Ammon's horn (tissue), 1 donor: ENCODE data around the gene SLC25A47.
A peak's percentile ranks its signal among the peaks of the same experiment; 100 is the strongest.

Experiments
- DNase-seq: peaks from one replicate; pipeline ENCODE4 v3.0.0-alpha.2; 2016; ENCODE audit warnings: low spot score

The SLC25A47 gene

DNA sequence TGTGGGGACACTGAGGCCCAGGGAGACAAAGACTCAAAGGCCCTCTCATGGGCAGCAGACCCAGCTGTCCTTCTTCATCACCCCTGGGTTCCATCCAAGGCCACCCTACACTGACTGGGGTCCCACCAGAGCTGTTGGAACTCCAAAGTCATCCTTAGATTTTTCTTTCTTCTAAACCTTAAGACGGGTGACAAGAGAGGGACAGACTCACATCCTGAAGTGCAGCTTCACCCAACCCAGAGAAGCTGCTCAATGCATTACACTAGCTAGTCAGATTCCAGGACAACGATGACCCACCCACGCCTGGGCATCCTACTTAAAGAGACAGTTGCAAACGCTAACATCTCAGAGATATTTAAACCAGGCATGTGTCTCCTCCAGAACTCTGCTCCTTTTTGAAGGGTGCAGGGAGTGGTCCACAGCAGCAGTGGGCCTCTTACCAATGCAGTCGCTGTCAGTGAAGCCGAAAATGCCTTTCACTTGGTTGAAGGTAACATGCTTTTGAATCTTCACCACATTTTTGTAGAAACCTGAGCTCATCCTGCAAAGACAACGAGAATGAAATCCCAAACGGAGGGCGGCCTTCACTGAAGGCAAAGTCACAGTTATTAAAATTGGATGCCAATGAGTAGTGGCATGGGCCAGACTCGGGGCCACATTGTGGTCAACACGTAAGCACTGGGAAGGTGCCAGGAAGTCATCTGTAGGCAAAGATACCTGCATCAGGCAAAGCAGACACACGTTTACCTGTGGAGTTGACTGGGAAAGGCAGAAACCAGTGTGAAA, 23.4 kb downstream of the SLC25A47 start:
- DNase-seq: no peak

DNA sequence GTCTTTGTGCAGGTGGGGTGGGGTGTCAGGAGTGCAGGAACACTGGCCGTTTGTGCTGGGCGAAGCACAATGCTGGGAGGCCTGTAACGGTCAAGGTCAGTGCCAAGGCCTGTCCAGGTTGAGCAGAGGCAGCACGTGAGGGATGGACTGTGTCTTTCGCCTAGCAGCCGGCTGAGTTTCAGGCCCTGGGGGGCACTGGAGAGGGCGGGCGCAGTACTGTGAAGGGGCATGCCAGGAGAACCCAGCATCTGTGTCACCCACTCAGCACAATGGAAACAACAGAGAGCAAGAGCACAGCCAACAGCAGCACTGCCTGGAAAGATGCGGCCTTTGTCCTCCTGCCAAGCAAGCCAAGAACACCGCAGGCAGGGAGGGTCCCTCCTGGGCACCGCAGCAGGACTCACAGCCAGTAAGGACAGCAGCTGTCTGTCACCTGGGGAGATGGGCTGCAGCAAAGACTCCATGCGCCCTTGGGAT, 25.2 kb downstream of the SLC25A47 start:
- no peak for DNase-seq

DNA sequence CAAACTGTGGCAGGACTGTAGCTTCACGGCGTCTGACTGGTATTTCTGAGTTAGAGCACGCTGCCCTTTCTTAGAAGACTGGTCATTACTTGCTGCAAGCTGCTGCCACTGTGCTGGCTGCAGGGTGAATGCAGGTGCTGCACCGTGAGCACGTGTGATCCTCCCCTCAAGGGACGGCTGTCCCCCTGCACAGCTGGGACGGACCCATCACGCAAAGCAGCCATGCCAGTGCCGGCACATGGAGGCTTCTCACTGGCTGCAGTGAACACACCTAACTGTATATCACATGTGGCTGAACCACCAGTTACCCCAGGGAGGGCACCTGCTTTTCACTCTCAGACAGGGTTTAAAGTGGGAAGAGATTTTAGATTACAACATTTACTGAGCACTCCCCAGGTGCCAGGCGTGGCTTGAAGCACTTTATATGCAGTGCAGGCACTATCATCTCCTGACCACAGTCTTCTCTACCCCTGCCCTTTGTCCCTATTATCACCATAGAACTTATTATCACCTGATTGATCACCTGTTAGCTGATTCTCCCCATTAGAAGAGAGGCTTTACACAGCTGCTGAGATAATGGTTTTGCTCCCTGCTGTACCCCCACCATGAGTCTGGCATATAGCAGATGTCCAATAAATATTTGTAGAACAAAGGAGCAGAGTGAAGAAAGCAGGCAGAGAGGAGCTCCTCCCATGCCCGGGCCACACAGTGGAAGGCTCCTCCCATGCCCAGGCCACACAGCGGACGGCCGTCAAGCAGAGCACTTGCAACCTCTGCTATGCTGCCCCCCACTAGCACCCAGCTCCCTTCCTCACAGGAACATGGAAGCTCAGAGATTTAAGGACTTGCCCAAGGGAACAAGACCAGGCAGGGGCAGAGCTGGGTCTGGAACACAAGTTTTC, 25.9 kb downstream of the SLC25A47 start:
- DNase-seq: no peak

DNA sequence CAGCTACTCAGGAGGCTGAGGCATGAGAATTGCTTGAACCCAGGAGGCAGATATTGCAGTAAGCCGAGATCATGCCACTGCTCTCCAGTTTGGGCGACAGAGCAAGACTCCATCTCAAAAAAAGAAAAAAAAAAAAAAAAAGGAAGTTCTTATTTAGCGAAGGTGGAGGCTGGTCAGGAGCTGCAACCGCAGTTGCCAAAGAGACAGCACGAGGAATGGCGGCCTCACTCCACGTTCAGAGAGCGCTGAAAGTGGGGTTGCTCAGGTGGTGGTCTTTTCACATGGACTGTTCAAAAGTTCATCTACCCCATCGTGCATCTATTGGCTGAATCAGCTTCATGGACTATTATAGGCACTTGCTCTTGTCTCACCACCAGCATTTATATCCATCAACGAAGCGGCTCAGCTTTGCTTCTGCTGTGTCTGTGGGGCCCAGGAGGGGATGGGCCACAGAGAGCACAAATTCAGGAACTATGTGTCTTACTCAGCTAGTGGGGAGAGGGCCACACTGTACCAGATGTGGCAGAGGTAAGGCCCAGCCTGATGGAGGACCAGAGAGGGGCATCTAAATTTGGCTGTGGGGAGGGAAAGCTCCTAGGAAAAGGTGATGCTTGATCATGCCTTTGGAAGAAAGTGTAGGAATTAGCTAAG, 27.3 kb downstream of the SLC25A47 start:
- DNase-seq: no peak

DNA sequence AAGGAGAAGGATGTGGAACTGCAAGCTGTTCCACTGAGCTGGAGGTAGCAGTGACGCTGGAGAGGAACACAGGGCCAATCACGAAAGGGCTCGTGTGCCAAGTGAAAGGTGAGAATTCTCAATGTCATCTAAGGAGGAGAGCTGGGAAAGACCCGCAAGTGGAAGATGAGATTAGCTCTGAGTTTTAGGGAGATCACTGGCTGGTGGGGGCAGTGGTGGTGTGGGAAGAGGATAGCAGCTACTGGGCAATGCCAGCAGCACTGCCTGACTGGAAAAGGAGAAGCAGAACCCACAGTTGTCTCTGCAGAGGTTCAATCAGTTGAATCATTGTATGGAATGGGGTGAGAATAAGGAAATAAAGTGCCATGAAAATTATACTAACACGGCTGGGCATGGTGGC, 27.8 kb downstream of the SLC25A47 start:
- no peak for DNase-seq

DNA sequence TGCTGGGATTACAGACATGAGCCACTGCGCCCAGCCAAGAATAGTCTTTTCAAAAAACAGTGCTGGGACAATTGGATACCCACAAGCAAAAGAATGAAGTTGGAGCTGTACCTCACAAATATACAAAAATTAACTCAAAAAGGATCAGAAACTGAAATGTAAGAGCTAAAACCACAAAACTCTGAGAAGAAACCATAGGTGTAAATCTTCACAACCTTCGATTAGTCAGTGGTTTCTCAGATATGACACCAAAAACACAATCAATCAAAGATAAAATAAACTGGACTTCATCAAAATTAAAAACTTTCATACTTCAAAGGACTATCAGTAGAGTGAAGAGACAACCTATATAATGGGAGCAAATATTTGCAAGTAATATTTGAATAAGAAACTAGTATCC, 35.3 kb downstream of the SLC25A47 start:
- no peak for DNase-seq

DNA sequence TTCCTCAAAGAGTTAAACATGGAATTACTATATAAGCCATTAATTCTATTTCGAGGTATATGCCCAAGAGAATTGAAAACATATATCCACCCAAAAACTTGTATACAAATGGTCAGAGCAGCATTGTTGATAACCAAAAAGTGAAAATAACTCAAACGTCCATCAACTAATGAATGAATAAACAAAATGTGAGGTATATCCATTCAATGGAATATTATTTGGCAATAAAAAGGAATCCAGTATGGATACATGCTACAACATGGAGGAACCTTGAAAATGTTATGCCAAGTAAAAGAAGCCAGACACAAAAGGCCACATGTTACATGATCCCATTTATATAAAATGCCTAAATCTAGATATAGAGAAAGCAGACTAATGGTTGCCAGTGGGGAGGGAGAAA, 36.0 kb downstream of the SLC25A47 start:
- DNase-seq: no peak

DNA sequence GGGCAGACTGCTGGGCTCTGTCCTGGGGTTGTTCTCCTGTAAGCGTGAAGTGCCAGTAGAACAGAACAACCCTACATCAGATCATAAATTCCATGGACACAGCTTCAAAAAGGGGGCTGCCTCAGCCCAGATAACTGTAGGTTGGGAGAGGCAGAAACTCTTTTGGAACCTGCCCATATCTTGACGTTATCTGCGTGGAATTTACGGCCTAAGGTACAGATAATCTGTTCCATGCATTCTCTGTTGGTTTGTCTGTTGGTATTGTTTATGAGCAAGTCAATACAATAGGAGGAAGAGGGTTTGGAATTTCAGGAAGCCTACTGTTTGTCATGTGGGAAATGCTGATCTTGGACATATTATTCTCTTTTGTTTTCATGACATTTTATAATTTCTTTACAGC, 36.7 kb downstream of the SLC25A47 start:
- no peak for DNase-seq

DNA sequence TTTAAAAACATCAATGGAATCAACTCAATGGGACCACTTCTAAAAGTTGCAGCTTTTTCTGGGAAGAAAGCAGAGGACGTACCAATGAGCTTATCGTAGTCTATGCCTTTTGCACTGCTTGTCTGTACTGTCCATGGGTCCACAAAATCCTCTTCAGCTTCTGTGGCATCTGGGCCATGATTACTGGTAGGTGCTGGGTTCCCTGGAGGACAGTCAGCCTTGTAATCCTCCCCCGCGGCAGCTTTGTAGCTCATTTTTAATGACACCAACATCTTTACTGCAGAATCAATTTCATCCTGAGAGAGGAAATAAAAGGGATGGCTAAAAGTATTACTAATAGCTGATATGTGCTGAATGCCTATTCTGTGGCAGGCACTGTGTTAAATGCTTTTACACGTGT, 38.5 kb downstream of the SLC25A47 start:
- DNase-seq: no peak

DNA sequence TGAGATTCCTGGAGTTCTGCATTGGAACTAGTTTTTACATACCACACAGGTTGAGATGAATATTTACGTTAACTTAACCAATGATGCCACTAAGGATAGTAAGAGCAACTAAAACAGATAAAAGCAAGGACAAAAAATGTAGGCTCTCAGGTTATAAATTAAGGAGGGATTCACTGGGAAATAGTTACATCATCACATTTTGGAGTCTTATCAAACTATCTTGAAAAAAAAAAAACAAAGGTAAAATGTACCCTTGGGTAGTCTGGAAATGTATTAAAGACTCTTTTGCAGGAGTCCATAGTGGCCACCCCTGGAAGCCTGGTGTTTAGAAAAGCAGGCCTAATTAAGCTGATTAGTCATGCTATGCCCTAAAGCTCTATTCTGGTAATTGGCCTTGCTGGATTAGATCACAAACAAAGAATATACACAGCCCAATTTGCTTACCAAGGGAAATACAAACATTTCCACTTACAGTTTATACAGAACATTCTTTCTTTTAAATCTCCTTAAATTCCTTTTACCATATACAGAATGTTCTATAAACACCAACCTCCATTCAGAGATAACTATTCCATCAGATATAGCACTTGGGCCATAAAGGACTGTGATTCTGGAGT, 39.3 kb downstream of the SLC25A47 start:
- no peak for DNase-seq

DNA sequence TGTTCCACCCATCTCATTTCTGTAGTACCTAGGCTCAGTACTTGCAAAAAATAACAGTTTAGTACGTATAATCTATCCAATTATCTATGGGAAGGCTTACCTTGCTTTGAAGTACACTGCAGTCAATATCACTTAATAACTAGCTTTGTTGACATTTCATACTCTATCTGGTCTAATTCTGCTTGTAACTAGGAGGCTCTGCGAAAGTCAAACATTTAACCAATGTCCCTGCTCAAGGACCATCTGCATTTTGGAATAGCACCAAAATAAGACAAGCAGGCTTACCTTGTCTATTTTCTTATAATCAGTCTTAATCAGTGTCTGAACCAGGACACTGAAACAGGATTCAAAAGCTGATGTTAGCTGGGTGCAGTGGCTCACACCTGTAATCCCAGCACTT, 39.9 kb downstream of the SLC25A47 start:
- DNase-seq: no peak

DNA sequence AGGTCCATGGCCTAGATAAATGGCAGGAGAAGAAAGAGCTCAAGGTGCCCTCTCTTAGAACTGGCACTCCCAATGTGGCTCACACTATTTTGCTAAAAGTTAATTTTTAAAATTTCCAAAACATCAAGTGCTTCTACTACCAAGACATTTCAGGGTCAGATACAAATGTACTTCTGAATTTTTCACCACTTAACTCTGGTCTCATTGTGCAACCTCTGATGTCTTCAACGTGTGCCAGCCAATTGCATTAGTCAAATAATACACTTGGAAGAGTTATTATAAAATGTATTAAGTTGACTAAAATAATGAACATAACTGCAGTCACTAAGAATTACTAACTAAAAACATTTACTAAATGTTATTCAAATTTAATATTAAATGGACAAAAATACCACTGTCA, 41.3 kb downstream of the SLC25A47 start:
- no peak for DNase-seq

DNA sequence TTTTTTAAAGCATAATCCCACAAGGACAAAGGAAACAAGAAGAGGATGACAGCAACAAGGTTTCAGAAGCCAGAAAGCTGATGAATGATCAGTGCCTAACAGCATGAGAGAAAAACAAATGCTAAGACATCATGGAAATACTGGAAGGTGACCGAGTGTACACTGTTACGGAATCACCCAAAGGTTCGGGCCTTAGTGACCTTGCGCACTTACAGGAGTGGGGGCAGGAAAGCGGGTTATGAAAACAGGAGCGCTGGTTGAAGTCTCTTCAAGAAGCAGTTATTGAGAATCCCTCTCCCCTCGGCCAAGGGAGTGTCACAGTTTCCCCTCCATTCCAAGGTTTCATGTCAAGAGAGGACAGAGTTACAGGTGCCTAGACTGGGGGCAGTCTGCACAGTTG, 42.6 kb downstream of the SLC25A47 start:
- no peak for DNase-seq

DNA sequence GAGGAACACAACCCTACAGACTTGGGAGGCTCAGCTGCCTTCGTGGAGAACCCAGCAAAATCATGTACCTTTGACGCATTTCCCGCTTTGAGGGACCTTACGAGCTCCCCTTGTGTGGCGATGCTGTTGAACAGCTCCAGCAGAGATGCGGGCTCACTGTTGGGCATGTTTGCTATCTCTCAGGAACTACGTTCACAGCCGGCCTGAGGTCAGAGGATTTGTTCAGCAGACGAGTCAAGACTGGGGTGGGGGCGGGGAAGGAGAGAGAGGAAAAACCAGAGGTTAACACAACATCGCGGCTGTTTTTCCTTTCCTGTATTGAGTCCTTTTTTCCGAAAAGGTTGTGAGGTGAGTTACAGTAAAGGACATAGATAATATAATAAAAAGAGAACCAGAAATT, 45.9 kb downstream of the SLC25A47 start:
- DNase-seq: no peak

DNA sequence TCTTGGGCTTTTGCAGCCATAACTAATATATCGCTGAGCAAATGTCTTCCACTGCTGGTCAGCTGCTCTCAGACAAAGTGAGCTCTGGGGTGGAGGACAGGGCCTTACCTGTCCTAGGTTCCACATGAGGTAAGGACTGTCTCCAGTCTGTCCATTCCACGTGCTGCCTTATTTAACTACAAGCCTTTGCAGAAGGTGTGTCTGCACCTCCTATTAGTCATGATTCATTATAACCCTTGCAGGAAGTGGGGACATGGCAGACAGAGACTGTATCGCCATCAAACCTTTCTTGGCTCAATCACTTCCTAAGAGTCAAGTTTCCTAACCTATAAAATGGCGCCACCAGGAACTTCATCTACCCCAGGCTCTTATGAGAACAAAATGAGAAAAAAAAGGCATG, 46.9 kb downstream of the SLC25A47 start:
- DNase-seq: no peak

DNA sequence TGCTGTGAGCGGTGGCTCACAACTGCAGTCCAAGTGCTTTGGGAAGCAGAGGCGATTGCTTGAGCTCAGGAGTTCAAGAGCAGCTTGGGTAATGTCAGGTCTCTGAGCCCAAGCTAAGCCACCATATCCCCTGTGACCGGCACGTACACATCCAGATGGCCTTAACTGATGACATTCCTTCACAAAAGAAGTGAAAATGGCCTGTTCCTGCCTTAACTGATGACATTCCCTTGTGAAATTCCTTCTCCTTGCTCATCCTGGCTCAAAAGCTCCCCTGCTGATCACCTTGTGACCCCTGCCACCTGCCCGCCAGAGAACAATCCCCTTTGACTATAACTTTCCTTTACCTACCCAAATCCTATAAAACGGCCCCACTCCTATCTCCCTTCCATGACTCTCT, 48.6 kb downstream of the SLC25A47 start:
- no peak for DNase-seq

DNA sequence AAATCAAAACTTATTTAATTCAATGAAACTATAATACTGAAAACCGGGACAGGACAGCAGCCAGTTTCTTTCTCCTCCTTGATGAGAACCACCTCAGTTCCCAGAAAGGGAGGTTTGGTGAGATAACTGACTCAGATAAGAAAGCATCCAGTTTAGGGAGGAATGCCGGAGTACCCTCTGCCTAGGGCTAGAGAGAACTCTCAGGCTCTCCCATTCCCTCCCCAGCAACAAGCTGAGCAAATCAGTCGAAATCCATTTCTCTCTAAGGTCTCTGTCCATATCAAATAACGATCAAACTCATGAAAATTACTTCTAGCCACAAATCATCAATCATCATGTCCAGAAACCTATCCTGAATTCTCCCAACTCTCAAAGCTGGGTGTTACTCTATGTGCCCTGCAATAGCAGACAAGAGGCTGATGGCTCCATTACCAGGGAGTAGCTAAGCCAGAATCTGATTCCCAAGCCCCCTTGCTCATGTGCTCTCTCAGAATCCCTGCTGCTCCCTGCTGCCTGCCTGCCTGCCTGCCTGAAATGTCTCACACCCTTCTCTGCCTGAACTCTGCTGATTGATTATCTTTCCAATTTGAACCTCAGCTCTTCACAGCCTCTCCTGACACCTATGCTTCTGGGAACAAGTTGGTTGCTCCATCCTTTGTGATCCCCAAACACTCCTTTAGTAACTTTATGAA, 49.4 kb downstream of the SLC25A47 start:
- DNase-seq: no peak

DNA sequence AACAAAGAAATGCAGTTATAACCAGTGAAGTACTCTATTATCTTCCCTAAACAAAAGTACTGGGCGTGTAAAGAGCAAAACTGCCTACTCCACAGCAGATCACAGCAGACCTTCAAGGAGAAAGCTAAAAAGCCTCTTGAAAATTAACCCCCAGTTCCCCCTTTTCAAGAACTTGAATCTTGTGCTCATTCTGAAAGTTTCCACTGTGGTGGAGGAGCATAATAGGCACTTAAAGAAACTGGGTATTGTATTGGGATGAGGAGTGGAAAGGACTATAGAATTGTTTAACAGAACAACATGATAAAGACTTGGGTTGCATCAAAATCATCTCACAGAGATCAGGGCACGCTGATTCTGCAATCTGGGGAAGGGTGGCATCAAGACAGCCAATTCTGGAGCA, 51.1 kb downstream of the SLC25A47 start:
- no peak for DNase-seq

DNA sequence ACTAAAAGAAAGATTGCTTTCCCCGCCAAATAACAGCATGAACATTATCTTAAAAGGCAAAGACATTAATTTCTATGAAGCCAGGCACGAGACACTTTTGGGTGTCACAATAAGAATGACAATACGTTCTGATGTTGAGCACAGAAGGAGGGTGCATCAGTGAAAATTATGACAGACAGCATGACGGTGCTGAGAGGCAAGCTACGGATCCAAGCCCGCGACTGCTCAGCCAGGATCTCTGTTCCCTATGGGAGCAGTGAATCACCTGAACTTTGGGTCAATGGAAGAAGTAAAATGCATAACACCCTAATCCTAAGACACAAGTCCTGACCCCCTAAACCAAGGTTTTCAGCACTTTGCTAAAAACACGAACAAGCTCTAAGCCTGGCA, 51.7 kb downstream of the SLC25A47 start:
- no peak for DNase-seq

DNA sequence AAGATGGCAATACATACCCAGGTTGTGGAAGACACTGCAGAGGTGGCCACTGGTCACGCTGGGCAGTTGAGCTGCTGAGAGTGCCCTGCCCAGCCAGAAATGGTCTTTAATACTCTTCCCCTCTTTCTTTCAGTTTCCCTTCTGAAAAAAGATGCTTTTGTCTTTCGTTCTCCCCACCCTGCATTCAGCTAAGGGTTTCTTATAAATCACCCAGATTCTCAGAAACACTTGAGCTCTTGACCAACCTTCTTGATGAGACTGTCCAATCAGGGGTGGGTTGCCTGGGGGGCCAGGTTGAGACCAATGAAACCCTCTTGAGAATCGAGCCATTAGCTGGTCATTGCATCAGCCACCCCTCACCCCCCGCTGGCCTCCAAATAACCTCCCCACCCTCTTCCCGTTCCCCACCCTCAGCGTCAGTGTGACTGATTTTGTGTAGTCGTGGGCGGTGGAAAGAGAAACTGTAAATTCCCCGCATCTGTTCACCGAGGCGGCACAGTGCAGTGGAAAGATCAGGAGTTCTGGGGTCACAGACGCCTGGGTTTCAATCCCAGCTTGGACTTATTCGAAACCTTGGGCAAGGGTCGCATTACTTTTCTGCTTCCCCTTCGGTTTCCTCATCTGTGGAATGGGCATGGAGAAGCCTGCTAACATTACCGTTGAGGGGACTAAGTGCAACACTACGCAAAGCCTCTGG, 52.3 kb downstream of the SLC25A47 start:
- peak; percentile 37 for DNase-seq
